Activated naive CD8-positive, alpha-beta T cell treated with anti-CD3 and anti-CD28 coated beads, Interleukin-2, amount 50 U/mL, for 24 hours (primary cell): Measurements from ENCODE around the gene HSP90AB1.

Experiments used
- ATAC-seq: fragments of 150-1000 bp; cut with Tn5 transposase; one replicate; pipeline ENCODE4 v1.10.0; 2021
- DNase-seq: peaks from one replicate; pipeline ENCODE4 v3.0.0; 2021
- H3K27ac Mint-ChIP-seq: one replicate; pipeline ENCODE4 v1.8.0; 2021; ENCODE audit warnings: mild to moderate bottlenecking, mixed read lengths
- H3K27me3 Mint-ChIP-seq: one replicate; pipeline ENCODE4 v1.8.0; 2021; ENCODE audit warnings: mixed read lengths
- H3K36me3 Mint-ChIP-seq: one replicate; pipeline ENCODE4 v1.8.0; 2021; ENCODE audit warnings: low read depth, mixed read lengths
- H3K4me1 Mint-ChIP-seq: one replicate; pipeline ENCODE4 v1.8.0; 2021; ENCODE audit warnings: mixed read lengths
- H3K4me3 Mint-ChIP-seq: one replicate; pipeline ENCODE4 v1.8.0; 2021; ENCODE audit warnings: mild to moderate bottlenecking, moderate library complexity, mixed read lengths
- H3K9me3 Mint-ChIP-seq: one replicate; pipeline ENCODE4 v1.8.0; 2021; ENCODE audit warnings: mixed read lengths

Gene HSP90AB1

GRCh38 chr6:44260451-44261297 is 13.8 kb downstream of the HSP90AB1 start:
- Mint-ChIP-seq H3K27me3 (no peaks in the 10 kb centered on the region), H3K36me3 (peaks cover 33% of the 10 kb centered on the region), H3K27ac (peak overlapping the region; percentile 57), H3K4me1 (peaks cover 67% of the 10 kb centered on the region), H3K4me3 (peak overlapping the region; percentile 4), H3K9me3 (no peaks in the 10 kb centered on the region)
- no peak for ATAC-seq
- no peak for DNase-seq

- peaks cover 31% of the 10 kb centered on the region for H3K36me3 Mint-ChIP-seq
- no peak for ATAC-seq
- peak overlapping the region; percentile 4 for H3K4me3 Mint-ChIP-seq
- H3K27me3 Mint-ChIP-seq: no peaks in the 10 kb centered on the region
- peaks cover 67% of the 10 kb centered on the region for H3K4me1 Mint-ChIP-seq
- peak overlapping the region; percentile 94 for H3K27ac Mint-ChIP-seq
- H3K9me3 Mint-ChIP-seq: no peaks in the 10 kb centered on the region
- DNase-seq: no peak
Observed at GRCh38 chr6:44261581-44261980, 14.7 kb downstream of the HSP90AB1 start.

GRCh38 chr6:44262467-44263353 is 15.8 kb downstream of the HSP90AB1 start:
- Mint-ChIP-seq H3K4me3 (peak overlapping the region; percentile 96), H3K27me3 (no peaks in the 10 kb centered on the region), H3K36me3 (peaks cover 30% of the 10 kb centered on the region), H3K4me1 (peaks cover 68% of the 10 kb centered on the region), H3K27ac (peak overlapping the region; percentile 94), H3K9me3 (no peaks in the 10 kb centered on the region)
- ATAC-seq (no peak), DNase-seq (no peak)

GRCh38 chr6:44263354-44264100 is 16.6 kb downstream of the HSP90AB1 start:
- peak overlapping the region; percentile 94 for H3K27ac Mint-ChIP-seq
- peaks cover 23% of the 10 kb centered on the region for H3K36me3 Mint-ChIP-seq
- peaks cover 1% of the 10 kb centered on the region for H3K27me3 Mint-ChIP-seq
- DNase-seq: peak; percentile 57
- ATAC-seq: peak; percentile 41
- H3K4me3 Mint-ChIP-seq: peak overlapping the region; percentile 96
- H3K4me1 Mint-ChIP-seq: peaks cover 63% of the 10 kb centered on the region
- H3K9me3 Mint-ChIP-seq: no peaks in the 10 kb centered on the region

GRCh38 chr6:44264154-44265006 is 17.5 kb downstream of the HSP90AB1 start:
- Mint-ChIP-seq H3K4me3 (peak overlapping the region; percentile 96), H3K27me3 (peaks cover 10% of the 10 kb centered on the region), H3K4me1 (peaks cover 60% of the 10 kb centered on the region), H3K36me3 (peaks cover 18% of the 10 kb centered on the region), H3K9me3 (no peaks in the 10 kb centered on the region), H3K27ac (peak overlapping the region; percentile 94)
- DNase-seq (peak; percentile 56), ATAC-seq (peak; percentile 21)

- peak; percentile 97 for DNase-seq
- Mint-ChIP-seq H3K36me3 (peaks cover 12% of the 10 kb centered on the region), H3K27me3 (peaks cover 17% of the 10 kb centered on the region), H3K4me3 (peak within 1 kb of the TSS; percentile 96), H3K9me3 (no peaks in the 10 kb centered on the region), H3K4me1 (peaks cover 66% of the 10 kb centered on the region), H3K27ac (peak within 1 kb of the TSS; percentile 94)
- ATAC-seq: peak; percentile 45
Observed at GRCh38 chr6:44265007-44265721, 18.3 kb downstream of the HSP90AB1 start, which contains the start of gene NFKBIE. Gene NFKBIE, minus strand, starts transcription at chr6:44265551. Its CDS starts 205 bp downstream, at chr6:44265346.

GRCh38 chr6:44265722-44266233 is 18.9 kb downstream of the HSP90AB1 start:
- DNase-seq: no peak
- peaks cover 17% of the 10 kb centered on the region for H3K27me3 Mint-ChIP-seq
- peak overlapping the region; percentile 70 for H3K27ac Mint-ChIP-seq
- peaks cover 62% of the 10 kb centered on the region for H3K4me1 Mint-ChIP-seq
- no peak for ATAC-seq
- peak overlapping the region; percentile 96 for H3K4me3 Mint-ChIP-seq
- H3K9me3 Mint-ChIP-seq: no peaks in the 10 kb centered on the region
- H3K36me3 Mint-ChIP-seq: peaks cover 11% of the 10 kb centered on the region

- H3K4me1 Mint-ChIP-seq: peaks cover 57% of the 10 kb centered on the region
- peaks cover 22% of the 10 kb centered on the region for H3K27me3 Mint-ChIP-seq
- peaks cover 5% of the 10 kb centered on the region for H3K36me3 Mint-ChIP-seq
- H3K27ac Mint-ChIP-seq: peak overlapping the region; percentile 70
- peak overlapping the region; percentile 96 for H3K4me3 Mint-ChIP-seq
- no peak for DNase-seq
- ATAC-seq: no peak
- no peaks in the 10 kb centered on the region for H3K9me3 Mint-ChIP-seq
Observed at GRCh38 chr6:44266347-44266746, 19.4 kb downstream of the HSP90AB1 start.

GRCh38 chr6:44267252-44267651 is 20.4 kb downstream of the HSP90AB1 start:
- Mint-ChIP-seq H3K4me3 (no peak overlapping the region), H3K9me3 (no peaks in the 10 kb centered on the region), H3K27me3 (peaks cover 29% of the 10 kb centered on the region), H3K27ac (no peak overlapping the region), H3K36me3 (peaks cover 5% of the 10 kb centered on the region), H3K4me1 (peaks cover 51% of the 10 kb centered on the region)
- ATAC-seq (no peak), DNase-seq (no peak)

GRCh38 chr6:44268095-44268628 is 21.3 kb downstream of the HSP90AB1 start:
- Mint-ChIP-seq H3K4me3 (no peak overlapping the region), H3K27ac (no peak overlapping the region), H3K27me3 (peaks cover 38% of the 10 kb centered on the region), H3K36me3 (peaks cover 2% of the 10 kb centered on the region), H3K9me3 (no peaks in the 10 kb centered on the region), H3K4me1 (peaks cover 42% of the 10 kb centered on the region)
- DNase-seq (peak; percentile 68), ATAC-seq (no peak)

- H3K9me3 Mint-ChIP-seq: no peaks in the 10 kb centered on the region
- no peaks in the 10 kb centered on the region for H3K36me3 Mint-ChIP-seq
- no peak overlapping the region for H3K27ac Mint-ChIP-seq
- H3K27me3 Mint-ChIP-seq: peaks cover 45% of the 10 kb centered on the region
- H3K4me3 Mint-ChIP-seq: peak overlapping the region; percentile 45
- no peak for DNase-seq
- ATAC-seq: peak; percentile 11
- H3K4me1 Mint-ChIP-seq: peaks cover 33% of the 10 kb centered on the region
Observed at GRCh38 chr6:44269178-44269920, 22.4 kb downstream of the HSP90AB1 start.

GRCh38 chr6:44269921-44270525 is 23.1 kb downstream of the HSP90AB1 start, which contains the start of gene TMEM151B:
Gene TMEM151B, plus strand, starts transcription at chr6:44270450. Its CDS starts 293 bp downstream, at chr6:44270743.
- Mint-ChIP-seq H3K4me3 (peak within 1 kb of the TSS; percentile 45), H3K9me3 (no peaks in the 10 kb centered on the region), H3K27ac (no peak within 1 kb of the TSS), H3K4me1 (peaks cover 35% of the 10 kb centered on the region), H3K36me3 (no peaks in the 10 kb centered on the region), H3K27me3 (peaks cover 48% of the 10 kb centered on the region)
- DNase-seq: no peak
- no peak for ATAC-seq
